ENCODE results near the gene MCOLN3. TPM values are rescaled to one million over a fixed set of nuclear protein-coding genes. Genes with fewer than 3 reads are reported as not detected.

MCOLN3 gene
- total RNA-seq, 1 experiment from 2014 or later: 14.2 TPM

- H3K27me3 ChIP-seq (ENCODE audit: control insufficient read depth, insufficient read depth, low read length): no peaks in the 10 kb centered on the region
- no peaks in the 10 kb centered on the region for H3K4me1 ChIP-seq (ENCODE audit: control insufficient read depth, insufficient read depth, low read length)
- H3K4me3 ChIP-seq (ENCODE audit: low read depth in 2 of 2, low read length in 2 of 2): no peak overlapping the region
- no peaks in the 10 kb centered on the region for H3K36me3 ChIP-seq (ENCODE audit: control insufficient read depth, insufficient read depth, low read length)
- TF ChIP-seq TCF7L2 (IDR thresholded peaks at IDR 0.05; ENCODE audit: low read depth, low read length): no peak
- in situ Hi-C loops (cut with HindIII; ENCODE audit: low pct_unique_long_range_greater_than_20kb, low sequenced_read_pairs) (no loop called here), intact Hi-C loops (cut with micrococcal nuclease; ENCODE audit: unreplicated experiment) (no loop called here)
- H3K27ac ChIP-seq (ENCODE audit: low read length): no peak overlapping the region
- no peak for DNase-seq (ENCODE audit: low read depth, low spot score)
- no peak for ATAC-seq
- BruUV-seq (replicated peaks): no TSS peak
- ChIA-PET POLR2A (interaction anchor here (0.5 kb wide), 1 partner anchor 1155 kb away, joined by 9 read pairs; no protein-coding TSS in a partner anchor), CTCF (no interaction called here)
- H3K9me3 ChIP-seq (ENCODE audit: control insufficient read depth, insufficient read depth, low read depth, low read length): no peaks in the 10 kb centered on the region
These were observed 22.7 kb upstream of the MCOLN3 start for GRCh38 chr1:85070972-85071492.

GRCh38 chr1:85068846-85069245 is 20.5 kb upstream of the MCOLN3 start:
- TF ChIP-seq POLR2AphosphoS5 (IDR thresholded peaks at IDR 0.05; ENCODE audit: low read depth, low read length) (no peak), REST (IDR thresholded peaks at IDR 0.05; ENCODE audit: insufficient read depth in 1 of 2, low read depth in 2 of 2, low read length in 1 of 2) (no peak), SIN3A (IDR thresholded peaks at IDR 0.05; ENCODE audit: borderline replicate concordance, insufficient read depth, low read depth, low read length) (no peak), CTCF (IDR thresholded peaks at IDR 0.05) (no peak), TCF7L2 (IDR thresholded peaks at IDR 0.05; ENCODE audit: low read depth, low read length) (no peak)
- Histone ChIP-seq H3K9me3 (ENCODE audit: control insufficient read depth, insufficient read depth, low read depth, low read length) (no peaks in the 10 kb centered on the region), H3K4me3 (ENCODE audit: low read depth in 2 of 2, low read length in 2 of 2) (no peak overlapping the region), H3K27ac (ENCODE audit: low read length) (no peak overlapping the region), H3K27me3 (ENCODE audit: control insufficient read depth, insufficient read depth, low read length) (no peaks in the 10 kb centered on the region), H3K36me3 (ENCODE audit: control insufficient read depth, insufficient read depth, low read length) (no peaks in the 10 kb centered on the region), H3K4me1 (ENCODE audit: control insufficient read depth, insufficient read depth, low read length) (no peaks in the 10 kb centered on the region)
- POLR2A ChIA-PET: no interaction called here
- no peak for DNase-seq (ENCODE audit: low read depth, low spot score)
- no TSS peak for BruUV-seq (replicated peaks)
- intact Hi-C loops (cut with micrococcal nuclease; ENCODE audit: unreplicated experiment): no loop called here
- no peak for ATAC-seq
- CTCF ChIA-PET: no interaction called here
- in situ Hi-C loops (cut with HindIII; ENCODE audit: low pct_unique_long_range_greater_than_20kb, low sequenced_read_pairs): no loop called here

GRCh38 chr1:85065550-85065949 is 17.2 kb upstream of the MCOLN3 start:
- POLR2A ChIA-PET: interaction anchor here (0.6 kb wide), 2 partner anchors 385 to 632 kb away, joined by 5 to 7 read pairs; no protein-coding TSS in a partner anchor
- intact Hi-C loops (cut with micrococcal nuclease; ENCODE audit: unreplicated experiment): no loop called here
- in situ Hi-C loops (cut with HindIII; ENCODE audit: low pct_unique_long_range_greater_than_20kb, low sequenced_read_pairs): no loop called here

More at GRCh38 chr1:85065550-85065949, 17.2 kb upstream of the MCOLN3 start:
- ATAC-seq: no peak
- CTCF ChIA-PET: no interaction called here
- Histone ChIP-seq H3K36me3 (ENCODE audit: control insufficient read depth, insufficient read depth, low read length) (no peaks in the 10 kb centered on the region), H3K4me3 (ENCODE audit: low read depth in 2 of 2, low read length in 2 of 2) (no peak overlapping the region), H3K27me3 (ENCODE audit: control insufficient read depth, insufficient read depth, low read length) (peaks cover 3% of the 10 kb centered on the region; the same call in 1 of the 2 replicates), H3K27ac (ENCODE audit: low read length) (no peak overlapping the region), H3K9me3 (ENCODE audit: control insufficient read depth, insufficient read depth, low read depth, low read length) (no peaks in the 10 kb centered on the region), H3K4me1 (ENCODE audit: control insufficient read depth, insufficient read depth, low read length) (peaks cover 10% of the 10 kb centered on the region; the same call in 1 of the 2 replicates)
- DNase-seq (ENCODE audit: low read depth, low spot score): no peak
- no peak for TF ChIP-seq SIN3A (IDR thresholded peaks at IDR 0.05; ENCODE audit: borderline replicate concordance, insufficient read depth, low read depth, low read length)
- TF ChIP-seq REST (IDR thresholded peaks at IDR 0.05; ENCODE audit: insufficient read depth in 1 of 2, low read depth in 2 of 2, low read length in 1 of 2): no peak
- no peak for TF ChIP-seq TCF7L2 (IDR thresholded peaks at IDR 0.05; ENCODE audit: low read depth, low read length)
- TF ChIP-seq POLR2AphosphoS5 (IDR thresholded peaks at IDR 0.05; ENCODE audit: low read depth, low read length): no peak
- no peak for TF ChIP-seq CTCF (IDR thresholded peaks at IDR 0.05)
- no TSS peak for BruUV-seq (replicated peaks)
